Prostate gland (tissue), 2 donors: ENCODE data around the gene NEGR1. TPM values are rescaled to one million over a fixed set of nuclear protein-coding genes. Genes with fewer than 3 reads are reported as not detected.

Experiments used
- DNase-seq: peaks from one replicate; pipeline ENCODE4 v3.0.0-alpha.2; 2019; ENCODE audit warnings: low spot score
- H3K27ac ChIP-seq, 2 donors: fragments of 200-600 bp; sonication (generic); 2 replicates each; pipeline ENCODE4 v1.5.1; 2017 to 2019
- H3K27me3 ChIP-seq: fragments of 200-600 bp; sonication (generic); replicated peaks from 2 replicates; pipeline ENCODE4 v1.5.1; 2019; ENCODE audit not compliant: insufficient read depth
- H3K36me3 ChIP-seq, 2 donors: fragments of 200-600 bp; sonication (generic); 1 replicate in 1 of 2; 2 replicates in 1 of 2; pipeline versions ENCODE4 v1.5.1 to v1.8.1; 2017 to 2019
- H3K4me1 ChIP-seq: fragments of 200-600 bp; sonication (generic); replicated peaks from 2 replicates; pipeline ENCODE4 v1.5.1; 2019
- H3K4me3 ChIP-seq, 2 donors: fragments of 200-600 bp; sonication (generic); 2 replicates each; pipeline ENCODE4 v1.5.1; 2017 to 2019
- H3K9me3 ChIP-seq: fragments of 200-600 bp; sonication (generic); 2 replicates; pipeline ENCODE4 v1.5.1; 2017
- POLR2A ChIP-seq: fragments of 450-650 bp; IDR thresholded peaks from one replicate; pipeline ENCODE4 v1.6.1; 2016; ENCODE audit warnings: antibody characterized with exemption, mild to moderate bottlenecking
- POLR2AphosphoS5 ChIP-seq: sonication (generic); formaldehyde crosslinking; IDR thresholded peaks from one replicate; pipeline ENCODE4 v1.6.1; 2017; ENCODE audit warnings: antibody characterized with exemption
- WGBS: methylation state at CpG from one replicate; pipeline ENCODE4 v1.1.5; 2018; 5-methylcytosine and 5-hydroxymethylcytosine counted together
- intact Hi-C: fragments of 100-400 bp; cut with DNase I; formaldehyde crosslinking; loops from one replicate; pipeline ENCODE4 v1.14.2; 2022
- total RNA-seq, 2 donors: library from RNA; depleted of rRNA; stranded (reverse); fragments of >200 nt; gene quantifications; one replicate each; pipeline ENCODE4 v1.1.0, GENCODE V29; 2016
- TF ChIP-seq, protein P1 (sequence below), 4 experiments: fragments of 200-600 bp in 2 of 4; fragments of 450-650 bp in 2 of 4; sonication (generic) in 2 of 4; IDR thresholded peaks; 1 replicate in 3 of 4; 2 replicates in 1 of 4; pipeline ENCODE4 v1.5.1; 2016 to 2019; ENCODE audit warnings: antibody characterized with exemption in 4 of 4, mild to moderate bottlenecking in 2 of 4, moderate library complexity in 2 of 4

Gene NEGR1
- total RNA-seq, 2 donors from 2014 or later, result 2.3 to 7.6 TPM

DNA sequence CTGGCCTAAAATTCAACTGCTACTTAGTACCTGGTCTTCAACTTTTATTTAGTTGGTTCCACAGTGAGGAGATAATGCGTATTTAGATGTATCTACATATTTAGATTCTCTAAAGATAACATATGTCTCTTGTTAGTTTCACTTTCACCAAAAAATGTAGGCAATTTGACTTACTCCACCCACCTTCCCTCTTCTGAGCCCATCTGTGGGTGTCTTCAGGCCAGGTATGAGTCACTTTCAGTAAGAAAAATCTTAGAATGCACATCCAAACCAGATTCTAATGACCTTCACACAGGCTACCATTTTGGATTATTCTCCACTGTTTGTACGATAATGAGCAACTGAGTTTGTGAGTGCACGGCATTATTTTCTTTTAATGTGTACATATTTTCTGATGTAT lies 501.7 kb downstream of the NEGR1 start:
- no peaks in the 10 kb centered on the region for H3K4me1 ChIP-seq
- H3K36me3 ChIP-seq, result no peaks in the 10 kb centered on the region
- H3K9me3 ChIP-seq, result no peaks in the 10 kb centered on the region
- 94% methylated on average over 3 of the region's 3 CpGs for whole genome bisulfite sequencing
- H3K27me3 ChIP-seq, result no peaks in the 10 kb centered on the region
- TF ChIP-seq POLR2AphosphoS5, result no peak
- TF ChIP-seq, protein P1, sequence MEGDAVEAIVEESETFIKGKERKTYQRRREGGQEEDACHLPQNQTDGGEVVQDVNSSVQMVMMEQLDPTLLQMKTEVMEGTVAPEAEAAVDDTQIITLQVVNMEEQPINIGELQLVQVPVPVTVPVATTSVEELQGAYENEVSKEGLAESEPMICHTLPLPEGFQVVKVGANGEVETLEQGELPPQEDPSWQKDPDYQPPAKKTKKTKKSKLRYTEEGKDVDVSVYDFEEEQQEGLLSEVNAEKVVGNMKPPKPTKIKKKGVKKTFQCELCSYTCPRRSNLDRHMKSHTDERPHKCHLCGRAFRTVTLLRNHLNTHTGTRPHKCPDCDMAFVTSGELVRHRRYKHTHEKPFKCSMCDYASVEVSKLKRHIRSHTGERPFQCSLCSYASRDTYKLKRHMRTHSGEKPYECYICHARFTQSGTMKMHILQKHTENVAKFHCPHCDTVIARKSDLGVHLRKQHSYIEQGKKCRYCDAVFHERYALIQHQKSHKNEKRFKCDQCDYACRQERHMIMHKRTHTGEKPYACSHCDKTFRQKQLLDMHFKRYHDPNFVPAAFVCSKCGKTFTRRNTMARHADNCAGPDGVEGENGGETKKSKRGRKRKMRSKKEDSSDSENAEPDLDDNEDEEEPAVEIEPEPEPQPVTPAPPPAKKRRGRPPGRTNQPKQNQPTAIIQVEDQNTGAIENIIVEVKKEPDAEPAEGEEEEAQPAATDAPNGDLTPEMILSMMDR (IDR thresholded peaks at IDR 0.05), result no peak
- H3K27ac ChIP-seq, result no peak overlapping the region
- intact Hi-C loops, result no loop called here
- H3K4me3 ChIP-seq, result no peak overlapping the region
- no peak for DNase-seq

DNA sequence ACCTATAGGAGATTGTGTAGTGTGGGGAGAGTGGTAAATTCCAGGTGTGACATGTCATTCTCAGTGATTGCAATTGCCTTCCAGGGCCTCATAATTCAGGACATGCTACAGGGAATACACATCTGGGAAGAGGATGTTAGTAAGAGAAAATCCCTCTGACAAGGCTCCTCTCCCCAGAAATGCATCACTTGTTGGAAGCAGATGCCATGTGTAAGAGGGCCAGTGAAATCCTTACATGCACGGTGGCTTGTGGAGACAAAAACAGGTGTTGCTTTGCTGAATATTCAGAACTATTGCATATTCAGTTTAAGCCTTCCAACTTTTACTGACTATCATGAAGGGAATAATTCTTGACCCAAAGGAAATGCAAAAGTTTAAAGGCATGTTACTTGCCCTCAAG lies 503.4 kb downstream of the NEGR1 start:
- H3K27ac ChIP-seq, result no peak overlapping the region
- no peaks in the 10 kb centered on the region for H3K4me1 ChIP-seq
- TF ChIP-seq, protein P1 (IDR thresholded peaks at IDR 0.05), result no peak
- no peak for TF ChIP-seq POLR2AphosphoS5
- TF ChIP-seq POLR2A, result no peak
- WGBS, result 68% methylated on average over 1 of the region's 1 CpG
- intact Hi-C loops, result no loop called here
- DNase-seq, result no peak
- H3K9me3 ChIP-seq, result no peaks in the 10 kb centered on the region
- H3K36me3 ChIP-seq, result no peaks in the 10 kb centered on the region
- no peak overlapping the region for H3K4me3 ChIP-seq
- no peaks in the 10 kb centered on the region for H3K27me3 ChIP-seq

DNA sequence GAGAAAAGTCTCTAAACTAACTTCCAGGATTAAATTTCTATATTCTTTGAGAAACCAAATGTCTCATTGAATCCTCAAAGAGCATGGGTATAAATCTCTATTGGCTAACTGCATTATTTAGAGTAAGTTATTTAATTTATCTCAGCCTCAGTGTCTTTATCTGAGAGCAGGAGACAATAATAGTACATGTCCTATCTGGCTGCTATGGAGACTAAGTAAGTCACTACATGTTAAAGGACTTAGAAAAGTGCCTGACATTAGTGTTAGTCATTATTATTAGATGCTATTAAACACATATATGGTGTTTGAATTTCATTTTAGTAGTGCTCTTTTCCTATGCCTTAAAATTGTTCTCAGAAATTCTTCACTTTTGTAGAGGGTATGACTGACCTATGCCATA lies 505.2 kb downstream of the NEGR1 start:
- intact Hi-C loops, result no loop called here
- TF ChIP-seq POLR2AphosphoS5, result no peak
- no peak for TF ChIP-seq POLR2A
- TF ChIP-seq, protein P1 (IDR thresholded peaks at IDR 0.05), result no peak

DNA sequence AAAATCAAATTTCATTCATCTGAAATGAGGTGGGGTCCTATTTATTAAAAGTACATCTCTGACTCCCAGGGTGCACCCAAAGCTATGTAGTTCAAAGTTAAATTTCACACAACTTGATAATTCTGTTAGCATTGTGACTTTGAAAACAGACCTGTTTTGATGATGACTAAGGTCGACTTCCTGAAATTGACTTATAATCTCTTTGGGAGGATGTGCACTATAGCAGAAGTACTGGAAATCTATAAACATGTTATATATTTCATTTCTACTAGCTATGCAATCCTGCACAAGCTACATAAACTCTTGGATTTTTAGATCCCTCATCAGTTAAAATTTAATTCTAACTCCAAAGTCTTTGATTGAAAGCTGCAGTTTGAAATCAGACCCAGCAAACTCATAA lies 507.6 kb downstream of the NEGR1 start:
- no peak for TF ChIP-seq POLR2AphosphoS5
- TF ChIP-seq, protein P1 (IDR thresholded peaks at IDR 0.05), result no peak
- no peak for TF ChIP-seq POLR2A
- Histone ChIP-seq H3K36me3 (no peaks in the 10 kb centered on the region), H3K27ac (no peak overlapping the region), H3K4me1 (no peaks in the 10 kb centered on the region), H3K27me3 (no peaks in the 10 kb centered on the region), H3K4me3 (no peak overlapping the region), H3K9me3 (no peaks in the 10 kb centered on the region)
- no peak for DNase-seq
- intact Hi-C loops, result no loop called here
- 88% methylated on average over 1 of the region's 1 CpG for WGBS

More for the DNA sequence above, 505.2 kb downstream of the NEGR1 start:
- H3K36me3 ChIP-seq, result no peaks in the 10 kb centered on the region
- DNase-seq, result no peak
- no peak overlapping the region for H3K27ac ChIP-seq
- H3K9me3 ChIP-seq, result no peaks in the 10 kb centered on the region
- H3K4me3 ChIP-seq, result no peak overlapping the region
- H3K4me1 ChIP-seq, result no peaks in the 10 kb centered on the region
- H3K27me3 ChIP-seq, result no peaks in the 10 kb centered on the region

DNA sequence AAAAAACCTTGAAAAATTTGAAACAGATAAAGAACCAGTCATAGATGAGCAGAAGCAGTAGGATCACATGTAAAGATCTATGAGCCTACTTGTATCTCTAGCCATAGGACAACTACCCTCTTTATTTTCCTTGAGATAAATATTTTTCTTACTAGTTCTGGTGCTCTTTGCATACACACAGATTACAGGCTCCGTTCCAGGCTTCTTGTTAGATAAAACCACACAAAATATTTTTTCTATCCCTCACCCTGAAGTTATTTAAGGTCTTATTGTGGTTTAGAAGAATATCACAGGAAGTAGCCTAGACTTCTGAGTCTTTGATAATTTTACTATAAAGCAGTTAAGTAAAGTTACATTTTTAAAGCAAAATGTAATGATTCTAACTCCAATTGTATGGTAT lies 512.2 kb downstream of the NEGR1 start:
- DNase-seq, result no peak
- H3K4me1 ChIP-seq, result no peaks in the 10 kb centered on the region
- no peak overlapping the region for H3K27ac ChIP-seq
- intact Hi-C loops, result no loop called here
- WGBS, result 78% methylated on average over 1 of the region's 1 CpG
- H3K9me3 ChIP-seq, result no peaks in the 10 kb centered on the region
- H3K4me3 ChIP-seq, result no peak overlapping the region
- TF ChIP-seq POLR2A (no peak), POLR2AphosphoS5 (no peak)
- TF ChIP-seq, protein P1 (IDR thresholded peaks at IDR 0.05), result no peak
- H3K36me3 ChIP-seq, result no peaks in the 10 kb centered on the region
- no peaks in the 10 kb centered on the region for H3K27me3 ChIP-seq
